Liver (tissue), 9 donors: ENCODE results near the gene SPRED1. TPM values are rescaled to one million over a fixed set of nuclear protein-coding genes. Genes with fewer than 3 reads are reported as not detected.

ENCODE experiments used
- DNase-seq: peaks from one replicate; pipeline ENCODE4 v3.0.0-alpha.2; 2017; ENCODE audit warnings: low spot score
- H3K27ac ChIP-seq, 2 donors: one replicate each; pipeline ENCODE4 v1.7.0; 2013; ENCODE audit warnings: inconsistent platforms in 2 of 2, low read length in 2 of 2, control low read depth in 1 of 2, low read depth in 1 of 2, mild to moderate bottlenecking in 1 of 2
- H3K27me3 ChIP-seq, 4 donors: one replicate each; pipeline versions ENCODE4 v1.6.1 to v1.7.0; 2013; ENCODE audit warnings: low read length in 3 of 4, inconsistent platforms in 1 of 4, mild to moderate bottlenecking in 1 of 4, moderate library complexity in 1 of 4; ENCODE audit not compliant: control insufficient read depth in 4 of 4, insufficient read depth in 4 of 4
- H3K36me3 ChIP-seq, 4 donors: one replicate each; pipeline versions ENCODE4 v1.6.1 to v1.7.0; 2013; ENCODE audit warnings: low read length in 3 of 4, mild to moderate bottlenecking in 3 of 4, low read depth in 1 of 4, moderate library complexity in 1 of 4; ENCODE audit not compliant: control insufficient read depth in 4 of 4, insufficient read depth in 3 of 4
- H3K4me1 ChIP-seq, 4 donors: one replicate each; pipeline versions ENCODE4 v1.6.1 to v1.7.0; 2013; ENCODE audit warnings: low read length in 3 of 4, mild to moderate bottlenecking in 3 of 4, moderate library complexity in 1 of 4; ENCODE audit not compliant: control insufficient read depth in 4 of 4, insufficient read depth in 4 of 4
- H3K4me3 ChIP-seq, 3 donors: one replicate each; pipeline versions ENCODE4 v1.6.1 to v1.7.0; 2013; ENCODE audit warnings: low read length in 3 of 3, control low read depth in 1 of 3, low read depth in 1 of 3, mild to moderate bottlenecking in 1 of 3
- H3K9ac ChIP-seq, 2 donors: one replicate each; pipeline ENCODE4 v1.7.0; 2013; ENCODE audit warnings: low read length in 2 of 2, mild to moderate bottlenecking in 2 of 2, moderate library complexity in 2 of 2, control low read depth in 1 of 2, low read depth in 1 of 2
- H3K9me3 ChIP-seq, 4 donors: one replicate each; pipeline versions ENCODE4 v1.6.1 to v1.7.0; 2013; ENCODE audit warnings: low read length in 3 of 4; ENCODE audit not compliant: control insufficient read depth in 4 of 4
- EGR1 ChIP-seq, 2 donors: IDR thresholded peaks; 2 replicates each; pipeline ENCODE4 v1.6.1; 2016 to 2018; ENCODE audit warnings: antibody characterized with exemption in 2 of 2, low read depth in 2 of 2
- FOXA1 ChIP-seq: IDR thresholded peaks from 2 replicates; pipeline ENCODE4 v1.6.1; 2016; ENCODE audit warnings: antibody characterized with exemption
- FOXA2 ChIP-seq: IDR thresholded peaks from 2 replicates; pipeline ENCODE4 v1.6.1; 2016; ENCODE audit warnings: antibody characterized with exemption
- GABPA ChIP-seq, 2 donors: IDR thresholded peaks in 1 of 2; conservative IDR thresholded peaks in 1 of 2; 2 replicates each; pipeline ENCODE4 v1.6.1; 2016; ENCODE audit warnings: antibody characterized with exemption in 2 of 2, mild to moderate bottlenecking in 1 of 2, moderate library complexity in 1 of 2
- HNF4A ChIP-seq, 2 donors: conservative IDR thresholded peaks; 2 replicates each; pipeline ENCODE4 v1.6.1; 2016; ENCODE audit warnings: antibody characterized with exemption in 2 of 2, mild to moderate bottlenecking in 2 of 2
- HNF4G ChIP-seq: IDR thresholded peaks from 2 replicates; pipeline ENCODE4 v1.6.1; 2016; ENCODE audit warnings: antibody characterized with exemption
- JUND ChIP-seq, 2 donors: IDR thresholded peaks; 2 replicates each; pipeline ENCODE4 v1.6.1; 2016; ENCODE audit warnings: antibody characterized with exemption in 2 of 2
- NR2F2 ChIP-seq: IDR thresholded peaks from 2 replicates; pipeline ENCODE4 v1.6.1; 2016; ENCODE audit warnings: antibody characterized with exemption
- RAD21 ChIP-seq, 2 donors: IDR thresholded peaks; 2 replicates each; pipeline ENCODE4 v1.6.1; 2016; ENCODE audit warnings: antibody characterized with exemption in 2 of 2, mild to moderate bottlenecking in 2 of 2
- RXRA ChIP-seq, 2 donors: IDR thresholded peaks; 2 replicates each; pipeline ENCODE4 v1.6.1; 2017 to 2018; ENCODE audit warnings: antibody characterized with exemption in 2 of 2, mild to moderate bottlenecking in 1 of 2
- SP1 ChIP-seq: IDR thresholded peaks from 2 replicates; pipeline ENCODE4 v1.6.1; 2018; ENCODE audit warnings: antibody characterized with exemption, mild to moderate bottlenecking
- TAF1 ChIP-seq: conservative IDR thresholded peaks from 2 replicates; pipeline ENCODE4 v1.6.1; 2016; ENCODE audit warnings: antibody characterized with exemption, mild to moderate bottlenecking
- WGBS: extraction: QIAGEN DNeasy Blood & Tissue Kit; methylation state at CpG from one replicate; pipeline ENCODE4 v1.1.7; 2013; 5-methylcytosine and 5-hydroxymethylcytosine counted together
- polyA plus RNA-seq, 2 donors: library from polyadenylated mRNA; stranded (reverse) in 1 of 2; unstranded in 1 of 2; fragments of 200-250 nt in 1 of 2; fragments of >200 nt in 1 of 2; fragmentation: Nextera tagmentation in 1 of 2; extraction: Ambion mirVana in 1 of 2; gene quantifications; one replicate each; pipeline versions ENCODE4 v1.2.1 to v1.2.3, GENCODE V29; 2013 to 2015
- total RNA-seq, 2 donors: library from RNA; depleted of rRNA; stranded (reverse); fragments of >200 nt; gene quantifications; one replicate each; pipeline ENCODE4 v1.2.3, GENCODE V29; 2014
- TF ChIP-seq, protein P1 (sequence below): IDR thresholded peaks from 2 replicates; pipeline ENCODE4 v1.6.1; 2016; ENCODE audit warnings: antibody characterized with exemption
- TF ChIP-seq, protein P2 (sequence below): fragments of 150-350 bp; IDR thresholded peaks from 2 replicates; pipeline ENCODE4 v1.5.1; 2017; ENCODE audit warnings: improper control_type of control experiment, low read depth, low read length; ENCODE audit not compliant: missing input control
- TF ChIP-seq, protein P3 (sequence below): IDR thresholded peaks from 2 replicates; pipeline ENCODE4 v1.6.1; 2016; ENCODE audit warnings: antibody characterized with exemption
- donor health status: healthy.
- donor health status: healthy.
- donor health status: healthy.
- donor health status: healthy.
- donor health status: healthy.

Gene SPRED1
- total RNA-seq (1 to 10 TPM; 6.7 to 7.7 TPM), polyA plus RNA-seq (1 to 10 TPM; 1.2 to 2.1 TPM)

DNA sequence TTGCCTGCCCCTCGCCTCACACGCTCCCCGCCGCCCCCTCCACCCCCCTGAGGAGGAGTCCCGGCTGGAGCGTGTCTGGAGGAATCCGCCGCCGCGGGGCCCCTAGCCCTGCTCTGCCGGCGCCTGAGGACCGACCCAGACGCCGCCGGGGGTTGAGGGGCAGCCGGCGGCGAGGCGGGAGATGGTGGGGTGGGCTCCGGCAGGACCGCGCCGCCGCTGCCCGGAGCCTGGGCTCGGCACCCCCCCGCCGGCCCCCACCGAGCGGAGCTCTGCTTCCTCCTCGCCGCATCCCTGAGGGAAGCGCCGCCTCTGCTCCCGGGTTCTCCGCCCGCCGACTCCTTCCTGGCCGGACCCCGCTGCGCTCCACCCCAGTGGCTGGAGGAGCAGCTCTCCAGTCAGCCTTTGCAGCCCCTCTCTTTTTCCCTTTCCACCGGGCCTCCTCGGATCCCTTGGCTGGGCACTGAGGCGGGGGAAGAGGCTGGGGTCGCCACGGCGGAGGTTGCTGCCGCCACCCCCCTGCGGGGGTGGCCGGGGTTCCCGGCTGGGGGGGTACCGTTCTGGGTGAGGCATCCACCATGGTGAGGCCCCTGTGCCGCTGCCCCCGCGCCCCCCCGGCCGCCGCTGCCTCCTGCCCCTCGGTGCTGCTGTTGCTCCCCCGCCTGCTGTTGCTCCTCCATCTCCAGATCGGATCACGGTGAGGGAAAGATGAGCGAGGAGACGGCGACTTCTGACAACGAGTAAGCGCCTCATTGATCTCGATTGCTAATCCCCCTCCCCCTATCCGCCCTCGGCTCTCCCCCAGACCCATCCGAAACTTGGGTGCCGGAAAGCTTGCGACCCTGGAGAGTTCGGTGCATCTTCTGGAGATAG is at the start of gene SPRED1:
TSS of gene SPRED1 (plus strand) at position 356 of the 870 bp plus-strand sequence. CDS start at position 706, 350 bp downstream.
- DNase-seq: no peak
- peaks cover 0 to 31% (median 20%) of the 10 kb centered on the region in 4 donors for H3K4me1 ChIP-seq
- WGBS: under 1% methylated on average over 75 of the region's 75 CpGs
- H3K9ac ChIP-seq: peak within 1 kb of the TSS; percentile 42 to 83
- peak within 1 kb of the TSS; percentile 91 to 95 for H3K27ac ChIP-seq
- no peaks in the 10 kb centered on the region for H3K27me3 ChIP-seq
- no peaks in the 10 kb centered on the region for H3K36me3 ChIP-seq
- H3K4me3 ChIP-seq: peak within 1 kb of the TSS; percentile 71 to 99 (median 88)
- no peaks in the 10 kb centered on the region for H3K9me3 ChIP-seq
- TF ChIP-seq FOXA1 (no peak), GABPA (IDR thresholded peaks at IDR 0.05 in 1 of 2, conservative IDR thresholded peaks at IDR 0.05 in 1 of 2) (no peak), JUND (IDR thresholded peaks at IDR 0.05) (no peak), HNF4A (conservative IDR thresholded peaks at IDR 0.05) (no peak), EGR1 (IDR thresholded peaks at IDR 0.05; ENCODE audit: low read depth in 2 of 2) (no peak), FOXA2 (no peak), RXRA (IDR thresholded peaks at IDR 0.05) (no peak), TAF1 (no peak), RAD21 (IDR thresholded peaks at IDR 0.05) (no peak), NR2F2 (no peak), SP1 (no peak)
- TF ChIP-seq, protein P1, sequence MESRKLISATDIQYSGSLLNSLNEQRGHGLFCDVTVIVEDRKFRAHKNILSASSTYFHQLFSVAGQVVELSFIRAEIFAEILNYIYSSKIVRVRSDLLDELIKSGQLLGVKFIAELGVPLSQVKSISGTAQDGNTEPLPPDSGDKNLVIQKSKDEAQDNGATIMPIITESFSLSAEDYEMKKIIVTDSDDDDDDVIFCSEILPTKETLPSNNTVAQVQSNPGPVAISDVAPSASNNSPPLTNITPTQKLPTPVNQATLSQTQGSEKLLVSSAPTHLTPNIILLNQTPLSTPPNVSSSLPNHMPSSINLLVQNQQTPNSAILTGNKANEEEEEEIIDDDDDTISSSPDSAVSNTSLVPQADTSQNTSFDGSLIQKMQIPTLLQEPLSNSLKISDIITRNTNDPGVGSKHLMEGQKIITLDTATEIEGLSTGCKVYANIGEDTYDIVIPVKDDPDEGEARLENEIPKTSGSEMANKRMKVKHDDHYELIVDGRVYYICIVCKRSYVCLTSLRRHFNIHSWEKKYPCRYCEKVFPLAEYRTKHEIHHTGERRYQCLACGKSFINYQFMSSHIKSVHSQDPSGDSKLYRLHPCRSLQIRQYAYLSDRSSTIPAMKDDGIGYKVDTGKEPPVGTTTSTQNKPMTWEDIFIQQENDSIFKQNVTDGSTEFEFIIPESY: no peak
- TF ChIP-seq, protein P2, sequence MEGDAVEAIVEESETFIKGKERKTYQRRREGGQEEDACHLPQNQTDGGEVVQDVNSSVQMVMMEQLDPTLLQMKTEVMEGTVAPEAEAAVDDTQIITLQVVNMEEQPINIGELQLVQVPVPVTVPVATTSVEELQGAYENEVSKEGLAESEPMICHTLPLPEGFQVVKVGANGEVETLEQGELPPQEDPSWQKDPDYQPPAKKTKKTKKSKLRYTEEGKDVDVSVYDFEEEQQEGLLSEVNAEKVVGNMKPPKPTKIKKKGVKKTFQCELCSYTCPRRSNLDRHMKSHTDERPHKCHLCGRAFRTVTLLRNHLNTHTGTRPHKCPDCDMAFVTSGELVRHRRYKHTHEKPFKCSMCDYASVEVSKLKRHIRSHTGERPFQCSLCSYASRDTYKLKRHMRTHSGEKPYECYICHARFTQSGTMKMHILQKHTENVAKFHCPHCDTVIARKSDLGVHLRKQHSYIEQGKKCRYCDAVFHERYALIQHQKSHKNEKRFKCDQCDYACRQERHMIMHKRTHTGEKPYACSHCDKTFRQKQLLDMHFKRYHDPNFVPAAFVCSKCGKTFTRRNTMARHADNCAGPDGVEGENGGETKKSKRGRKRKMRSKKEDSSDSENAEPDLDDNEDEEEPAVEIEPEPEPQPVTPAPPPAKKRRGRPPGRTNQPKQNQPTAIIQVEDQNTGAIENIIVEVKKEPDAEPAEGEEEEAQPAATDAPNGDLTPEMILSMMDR: no peak

DNA sequence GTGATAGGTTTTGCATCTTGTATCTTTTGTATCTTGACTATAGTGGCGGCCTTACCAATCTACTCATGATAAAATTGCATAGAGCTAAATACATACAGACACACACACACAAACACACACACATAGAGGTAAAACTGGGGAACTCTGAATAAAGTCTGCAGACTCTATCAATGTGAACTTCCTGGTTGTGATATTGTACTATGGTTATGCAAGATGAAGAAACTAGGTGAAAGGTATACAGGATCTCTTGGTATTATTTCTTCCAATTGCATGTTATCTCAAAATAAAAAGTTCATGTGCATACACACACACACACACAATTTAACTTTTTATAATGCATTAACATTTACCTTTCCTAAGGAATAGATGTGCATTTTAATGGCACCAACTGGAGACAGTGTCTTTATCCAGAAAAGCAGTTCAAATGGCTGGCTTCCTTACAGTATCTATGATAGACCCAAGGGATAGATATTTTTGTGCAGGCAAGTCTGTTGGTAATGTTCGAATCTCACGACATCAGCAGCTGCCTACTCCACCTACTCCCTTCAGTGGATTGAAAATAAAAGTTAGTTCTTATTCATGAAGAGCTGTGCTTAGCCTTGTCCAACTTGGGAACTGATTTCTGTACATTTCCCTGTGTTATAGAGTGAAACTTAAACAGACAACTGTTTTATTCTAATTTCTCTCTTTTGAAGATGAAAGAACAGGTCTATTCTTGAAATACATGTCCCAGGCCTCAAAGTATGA is 46.9 kb upstream of the SPRED1 start:
- WGBS: 81% methylated on average over 3 of the region's 3 CpGs
- no peak overlapping the region for H3K27ac ChIP-seq

More for the DNA sequence above, 46.9 kb upstream of the SPRED1 start:
- DNase-seq: no peak
- no peak overlapping the region for H3K4me3 ChIP-seq
- H3K36me3 ChIP-seq: no peaks in the 10 kb centered on the region
- no peaks in the 10 kb centered on the region for H3K4me1 ChIP-seq
- no peaks in the 10 kb centered on the region for H3K9me3 ChIP-seq
- TF ChIP-seq FOXA2 (no peak), TAF1 (no peak), GABPA (IDR thresholded peaks at IDR 0.05 in 1 of 2, conservative IDR thresholded peaks at IDR 0.05 in 1 of 2) (no peak), HNF4G (no peak), RXRA (IDR thresholded peaks at IDR 0.05) (no peak), EGR1 (IDR thresholded peaks at IDR 0.05; ENCODE audit: low read depth in 2 of 2) (no peak), HNF4A (conservative IDR thresholded peaks at IDR 0.05) (no peak)
- TF ChIP-seq, protein P3, sequence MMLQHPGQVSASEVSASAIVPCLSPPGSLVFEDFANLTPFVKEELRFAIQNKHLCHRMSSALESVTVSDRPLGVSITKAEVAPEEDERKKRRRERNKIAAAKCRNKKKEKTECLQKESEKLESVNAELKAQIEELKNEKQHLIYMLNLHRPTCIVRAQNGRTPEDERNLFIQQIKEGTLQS: no peak
- TF ChIP-seq, protein P1: no peak
- no peaks in the 10 kb centered on the region for H3K27me3 ChIP-seq
- no peak overlapping the region for H3K9ac ChIP-seq
